Lower leg skin (tissue), 4 donors: Measurements from ENCODE around the gene GPATCH2L. TPM values are rescaled to one million over a fixed set of nuclear protein-coding genes. Genes with fewer than 3 reads are reported as not detected.

Experiments used
- DNase-seq, 2 donors: peaks; one replicate each; pipeline ENCODE4 v3.0.0-alpha.2; 2019; ENCODE audit warnings: low spot score in 2 of 2
- H3K4me3 ChIP-seq: fragments of 200-600 bp; sonication (generic); 2 replicates; pipeline ENCODE4 v1.5.1; 2017; ENCODE audit warnings: mild to moderate bottlenecking, low read depth; ENCODE audit not compliant: poor library complexity, severe bottlenecking
- CTCF ChIP-seq, 3 donors: fragments of 450-650 bp; IDR thresholded peaks; one replicate each; pipeline ENCODE4 v1.5.1; 2016; ENCODE audit warnings: antibody characterized with exemption in 3 of 3, mild to moderate bottlenecking in 3 of 3, moderate library complexity in 2 of 3
- POLR2A ChIP-seq, 2 donors: fragments of 450-650 bp; IDR thresholded peaks; one replicate each; pipeline ENCODE4 v1.6.1; 2016 to 2017; ENCODE audit warnings: antibody characterized with exemption in 2 of 2, mild to moderate bottlenecking in 1 of 2, moderate library complexity in 1 of 2
- WGBS, 2 donors: methylation state at CpG; one replicate each; pipeline ENCODE4 v1.1.5; 2018; 5-methylcytosine and 5-hydroxymethylcytosine counted together
- intact Hi-C: fragments of 100-400 bp; cut with DNase I; formaldehyde crosslinking; loops from one replicate; pipeline ENCODE4 v1.15.0; 2023; ENCODE audit warnings: low total_unique reads
- total RNA-seq, 4 donors: library from RNA; depleted of rRNA; stranded (reverse); fragments of >200 nt; gene quantifications; one replicate each; pipeline ENCODE4 v1.1.0, GENCODE V29; 2016

The GPATCH2L gene
- total RNA-seq, 4 donors from 2014 or later: 27.7 to 62.1 (median 33.0) TPM

GRCh38 chr14:76219873-76220272 lies 68.2 kb downstream of the GPATCH2L start:
- no peak overlapping the region for H3K4me3 ChIP-seq
- TF ChIP-seq CTCF (IDR thresholded peaks at IDR 0.05) (no peak), POLR2A (IDR thresholded peaks at IDR 0.05) (no peak)
- intact Hi-C loops: no loop called here
- WGBS, 2 donors: 76 to 88% methylated on average over 3 of the region's 3 CpGs
- no peak for DNase-seq

DNA sequence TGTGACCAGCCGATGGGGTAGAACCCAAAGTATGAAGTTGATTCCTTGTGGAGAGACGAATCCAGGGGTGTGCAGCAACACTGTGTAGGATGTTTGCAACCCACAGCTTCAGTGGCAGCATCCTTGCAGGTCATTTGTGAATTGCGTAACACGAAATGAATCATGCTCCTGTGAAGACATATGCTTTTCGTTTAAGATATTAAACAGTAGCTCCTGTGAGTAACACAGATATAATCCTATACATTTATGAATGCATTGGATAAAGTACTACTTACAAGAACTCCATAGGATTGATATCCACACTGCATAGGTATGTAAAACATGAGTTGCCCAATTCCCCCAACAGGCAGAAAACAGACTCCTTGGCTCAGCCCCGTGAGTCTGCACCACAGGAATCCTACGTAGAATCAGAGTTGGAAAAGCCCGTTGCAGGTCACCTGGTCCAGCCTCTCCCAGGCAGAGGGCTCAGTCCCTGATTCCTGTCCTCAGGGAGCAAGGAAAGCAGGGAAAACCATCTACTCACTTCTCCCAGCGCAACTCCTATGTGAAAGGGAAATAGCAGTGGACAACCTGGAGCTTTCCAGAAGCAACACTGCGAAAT lies 75.8 kb downstream of the GPATCH2L start:
- TF ChIP-seq CTCF (IDR thresholded peaks at IDR 0.05) (no peak), POLR2A (IDR thresholded peaks at IDR 0.05) (no peak)
- 65 to 66% methylated on average over 10 of the region's 10 CpGs for WGBS, 2 donors
- no peak for DNase-seq
- no peak overlapping the region for H3K4me3 ChIP-seq
- intact Hi-C loops: no loop called here

- no peak overlapping the region for H3K4me3 ChIP-seq
- DNase-seq: no peak
- TF ChIP-seq CTCF (IDR thresholded peaks at IDR 0.05) (no peak), POLR2A (IDR thresholded peaks at IDR 0.05) (no peak)
- 71 to 75% methylated on average over 10 of the region's 10 CpGs for WGBS, 2 donors
- intact Hi-C loops: no loop called here
Measured at GRCh38 chr14:76228138-76228537, 76.4 kb downstream of the GPATCH2L start.

GRCh38 chr14:76232800-76233199 lies 81.1 kb downstream of the GPATCH2L start:
- WGBS, 2 donors: 85 to 88% methylated on average over 4 of the region's 4 CpGs
- no peak for DNase-seq
- intact Hi-C loops: no loop called here
- TF ChIP-seq CTCF (IDR thresholded peaks at IDR 0.05) (no peak), POLR2A (IDR thresholded peaks at IDR 0.05) (no peak)
- no peak overlapping the region for H3K4me3 ChIP-seq

- intact Hi-C loops: no loop called here
- H3K4me3 ChIP-seq: no peak overlapping the region
- 80 to 92% methylated on average over 2 of the region's 2 CpGs for WGBS, 2 donors
- no peak for DNase-seq
- TF ChIP-seq POLR2A (IDR thresholded peaks at IDR 0.05) (no peak), CTCF (IDR thresholded peaks at IDR 0.05) (no peak)
Measured at GRCh38 chr14:76235628-76236027, 83.9 kb downstream of the GPATCH2L start.
